AG04450 (cell line): Measurements from ENCODE around the gene HORMAD1. TPM values are rescaled to one million over a fixed set of nuclear protein-coding genes. Genes with fewer than 3 reads are reported as not detected.

ENCODE experiments used
- CTCF ChIA-PET: fragments of 300-600, 350-600 bp; formaldehyde crosslinking; extraction: SDS; loops from one replicate; lab custom pipeline; 2022; ENCODE audit warnings: antibody characterized with exemption, inconsistent platforms; lab: Charles Lee
- POLR2A ChIA-PET: fragments of 350-600 bp; formaldehyde crosslinking; extraction: SDS; loops from one replicate; lab custom pipeline; 2021; ENCODE audit warnings: antibody characterized with exemption, inconsistent platforms; lab: Yijun Ruan, JAX
- DNase-seq: peaks from one replicate; pipeline ENCODE4 v3.0.0-alpha.2; 2011; ENCODE audit warnings: low read depth, low spot score
- H3K27ac ChIP-seq: one replicate; pipeline ENCODE4 v1.5.1; 2012; ENCODE audit warnings: low read depth, low read length, control low read depth
- H3K27me3 ChIP-seq: one replicate; pipeline ENCODE4 v1.6.0; 2012; ENCODE audit warnings: low read length; ENCODE audit not compliant: control insufficient read depth, insufficient read depth
- H3K4me3 ChIP-seq: 2 replicates; pipeline ENCODE4 v1.5.1; 2011; ENCODE audit warnings: mild to moderate bottlenecking, low read depth, low read length, control low read depth
- H3K9me3 ChIP-seq: 2 replicates; pipeline ENCODE4 v1.5.1; 2012; ENCODE audit warnings: low read length; ENCODE audit not compliant: control insufficient read depth, insufficient read depth
- CTCF ChIP-seq: IDR thresholded peaks from 2 replicates; pipeline ENCODE4 v1.5.1; 2011; ENCODE audit warnings: low read depth, low read length, control low read depth, inconsistent platforms
- polyA plus RNA-seq: library from polyadenylated mRNA; depleted of rRNA; stranded (reverse); fragments of >200 nt; gene quantifications from 2 replicates; pipeline ENCODE4 v1.2.3, GENCODE V29; 2011

HORMAD1 gene
- polyA plus RNA-seq, 1 experiment: not detected

GRCh38 chr1:150706091-150706490 lies 14.6 kb downstream of the HORMAD1 start:
- Histone ChIP-seq H3K4me3 (no peak overlapping the region), H3K27ac (no peak overlapping the region), H3K9me3 (no peaks in the 10 kb centered on the region), H3K27me3 (no peaks in the 10 kb centered on the region)
- POLR2A ChIA-PET: no interaction called here
- no peak for TF ChIP-seq CTCF
- DNase-seq: no peak
- CTCF ChIA-PET: no interaction called here

DNA sequence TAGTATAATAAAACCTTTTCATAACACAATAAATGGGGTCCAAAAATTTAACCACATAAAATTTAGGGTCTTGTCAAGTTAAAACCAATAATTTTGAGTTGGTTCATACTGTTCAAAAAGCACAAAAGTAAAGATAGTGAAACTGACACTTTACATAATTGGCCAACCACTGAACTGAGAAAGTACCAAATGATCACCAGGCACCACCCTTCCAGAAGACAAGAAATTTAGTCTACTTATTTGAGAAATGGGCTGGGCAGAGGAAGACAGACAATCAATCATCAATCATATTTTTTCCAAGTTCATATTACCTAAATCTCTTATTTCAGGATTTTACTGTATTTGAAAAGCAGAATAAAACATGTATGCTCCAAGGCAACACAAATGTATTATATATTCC lies 17.3 kb downstream of the HORMAD1 start:
- no peak for DNase-seq
- no peak overlapping the region for H3K27ac ChIP-seq
- TF ChIP-seq CTCF: no peak
- no peak overlapping the region for H3K4me3 ChIP-seq
- no peaks in the 10 kb centered on the region for H3K27me3 ChIP-seq
- POLR2A ChIA-PET: no interaction called here
- CTCF ChIA-PET: no interaction called here
- H3K9me3 ChIP-seq: no peaks in the 10 kb centered on the region

DNA sequence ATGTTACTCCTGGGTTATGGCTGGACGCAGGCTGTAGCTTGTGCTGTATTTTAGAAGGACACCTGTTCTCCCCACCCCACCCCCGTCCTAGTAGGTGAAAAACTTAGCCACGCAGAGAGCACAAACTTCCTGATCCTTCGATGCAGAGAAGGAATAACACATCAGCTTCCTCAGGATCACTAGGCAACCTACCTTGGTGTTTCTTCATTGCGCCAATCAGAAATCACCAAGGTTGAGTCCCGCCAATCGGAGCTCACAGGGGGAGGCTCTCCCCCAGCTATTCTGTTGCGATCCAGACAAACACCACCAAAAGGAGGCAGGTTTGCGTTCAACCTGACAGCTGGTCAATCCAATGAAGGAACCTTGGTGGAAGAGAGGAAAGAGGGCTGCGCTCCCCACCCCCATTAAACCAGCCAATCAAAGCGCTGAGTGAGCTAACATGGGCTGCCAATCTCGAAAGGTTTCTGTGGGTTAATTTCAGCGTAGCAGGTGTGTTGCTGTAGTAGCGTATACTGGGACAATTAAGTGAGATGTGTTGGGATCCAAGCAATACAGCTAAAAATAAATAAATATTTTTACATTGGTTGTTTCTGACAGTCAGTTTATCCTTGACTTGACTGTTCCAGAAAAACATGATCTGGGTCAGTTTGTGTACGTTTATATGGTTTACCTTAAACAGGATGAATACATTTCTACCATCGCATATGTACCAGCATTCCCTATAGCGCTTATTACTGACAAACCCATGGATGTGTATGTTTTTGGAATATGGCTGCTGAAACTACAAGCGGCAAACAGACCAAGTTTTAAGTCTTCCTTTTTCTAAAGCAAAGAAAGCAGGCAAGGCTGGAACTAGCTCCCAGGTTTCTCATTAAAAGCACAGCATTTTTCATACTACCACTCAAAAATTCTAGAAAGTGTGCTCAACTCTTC lies 23.4 kb downstream of the HORMAD1 start, which contains the start of gene GOLPH3L:
TSS of gene GOLPH3L (minus strand) at position 160 of the 933 bp plus-strand sequence. CDS start 2,316 bp downstream, outside the sequence.
- peak; percentile 94 for DNase-seq

GRCh38 chr1:150696590-150696989 lies 24.1 kb downstream of the HORMAD1 start:
- CTCF ChIA-PET: interaction anchor here (1.2 to 2.4 kb wide), 3 partner anchors 23 to 136 kb away, joined by 5 to 12 read pairs (median 7); no protein-coding TSS in a partner anchor
- Histone ChIP-seq H3K27me3 (no peaks in the 10 kb centered on the region), H3K9me3 (no peaks in the 10 kb centered on the region), H3K27ac (no peak overlapping the region), H3K4me3 (peak overlapping the region; percentile 93)
- POLR2A ChIA-PET: interaction anchor here (0.9 to 1.0 kb wide), 4 partner anchors 35 to 117 kb away, joined by 3 to 4 read pairs (median 4); partner anchors contain the start of genes ENSA and MCL1
- no peak for TF ChIP-seq CTCF
- no peak for DNase-seq

More for the DNA sequence above, 23.4 kb downstream of the HORMAD1 start, which contains the start of gene GOLPH3L:
- H3K9me3 ChIP-seq: no peaks in the 10 kb centered on the region
- peak within 1 kb of the TSS; percentile 93 for H3K4me3 ChIP-seq
- peak; percentile 30 for TF ChIP-seq CTCF
- H3K27ac ChIP-seq: no peak within 1 kb of the TSS
- POLR2A ChIA-PET: interaction anchor here (0.5 to 1.0 kb wide), 7 partner anchors 10 to 118 kb away, joined by 3 to 5 read pairs (median 4); partner anchors contain the start of genes ENSA and MCL1
- H3K27me3 ChIP-seq: no peaks in the 10 kb centered on the region
- CTCF ChIA-PET: interaction anchor here (0.6 to 2.4 kb wide), 5 partner anchors 22 to 225 kb away, joined by 3 to 12 read pairs (median 5); no protein-coding TSS in a partner anchor
